ENCODE results near the gene ENOX1. TPM values are rescaled to one million over a fixed set of nuclear protein-coding genes. Genes with fewer than 3 reads are reported as not detected.

The ENOX1 gene
- total RNA-seq, 1 donor from 2014 or later: 1.1 TPM

DNA sequence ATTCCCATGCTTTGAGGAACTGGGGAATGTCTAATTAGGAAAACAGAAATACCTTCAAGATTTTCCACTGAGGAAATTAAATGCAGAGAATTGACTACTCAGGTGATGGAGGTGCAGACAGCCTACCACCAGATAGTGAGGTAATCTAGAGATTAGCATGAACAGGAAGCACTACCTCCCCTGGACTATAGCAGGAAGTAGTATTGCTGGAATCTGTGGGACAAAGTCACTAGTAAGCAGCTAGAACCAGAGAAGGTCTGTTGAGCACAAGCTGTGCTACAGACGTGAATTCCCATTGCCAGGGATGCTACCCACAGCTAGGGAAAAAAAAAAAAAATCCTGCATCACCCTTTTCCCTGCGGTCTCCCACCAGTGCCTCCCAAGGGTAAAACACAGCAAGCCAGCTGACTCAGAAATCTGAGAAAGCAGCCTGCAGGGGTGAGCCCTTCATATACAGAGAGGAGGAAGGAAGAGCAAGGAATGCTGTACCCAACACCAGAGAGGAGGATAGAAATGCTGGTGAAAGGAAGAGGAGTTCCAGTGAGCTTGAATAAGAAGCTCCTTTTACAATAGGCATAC is 10.2 kb downstream of the ENOX1 start:
- Mint-ChIP-seq H3K36me3 (no peaks in the 10 kb centered on the region), H3K4me1 (peaks cover 6% of the 10 kb centered on the region), H3K9me3 (no peaks in the 10 kb centered on the region), H3K27me3 (ENCODE audit: insufficient read depth, low read depth) (peaks cover 2% of the 10 kb centered on the region), H3K27ac (no peak overlapping the region), H3K4me3 (no peak overlapping the region)
- Histone ChIP-seq H3K36me3 (no peaks in the 10 kb centered on the region), H3K4me1 (peaks cover 13% of the 10 kb centered on the region), H3K4me2 (no peak overlapping the region), H3F3A (ENCODE audit: low read depth) (no peaks in the 10 kb centered on the region), H4K20me1 (ENCODE audit: low read depth) (no peaks in the 10 kb centered on the region), H2AFZ (replicated peaks) (peak overlapping the region; percentile 58), H3K9ac (no peak overlapping the region), H3K4me3 (no peak overlapping the region), H3K79me2 (ENCODE audit: low read depth) (no peaks in the 10 kb centered on the region), H3K27ac (no peak overlapping the region), H3K27me3 (no peaks in the 10 kb centered on the region), H3K9me3 (ENCODE audit: low read depth) (no peaks in the 10 kb centered on the region)
- TF ChIP-seq, protein P1, sequence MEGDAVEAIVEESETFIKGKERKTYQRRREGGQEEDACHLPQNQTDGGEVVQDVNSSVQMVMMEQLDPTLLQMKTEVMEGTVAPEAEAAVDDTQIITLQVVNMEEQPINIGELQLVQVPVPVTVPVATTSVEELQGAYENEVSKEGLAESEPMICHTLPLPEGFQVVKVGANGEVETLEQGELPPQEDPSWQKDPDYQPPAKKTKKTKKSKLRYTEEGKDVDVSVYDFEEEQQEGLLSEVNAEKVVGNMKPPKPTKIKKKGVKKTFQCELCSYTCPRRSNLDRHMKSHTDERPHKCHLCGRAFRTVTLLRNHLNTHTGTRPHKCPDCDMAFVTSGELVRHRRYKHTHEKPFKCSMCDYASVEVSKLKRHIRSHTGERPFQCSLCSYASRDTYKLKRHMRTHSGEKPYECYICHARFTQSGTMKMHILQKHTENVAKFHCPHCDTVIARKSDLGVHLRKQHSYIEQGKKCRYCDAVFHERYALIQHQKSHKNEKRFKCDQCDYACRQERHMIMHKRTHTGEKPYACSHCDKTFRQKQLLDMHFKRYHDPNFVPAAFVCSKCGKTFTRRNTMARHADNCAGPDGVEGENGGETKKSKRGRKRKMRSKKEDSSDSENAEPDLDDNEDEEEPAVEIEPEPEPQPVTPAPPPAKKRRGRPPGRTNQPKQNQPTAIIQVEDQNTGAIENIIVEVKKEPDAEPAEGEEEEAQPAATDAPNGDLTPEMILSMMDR (IDR thresholded peaks at IDR 0.05): no peak
- TF ChIP-seq EZH2 (IDR thresholded peaks at IDR 0.05): no peak
- DNase-seq (ENCODE audit: low spot score): peak; percentile 6

DNA sequence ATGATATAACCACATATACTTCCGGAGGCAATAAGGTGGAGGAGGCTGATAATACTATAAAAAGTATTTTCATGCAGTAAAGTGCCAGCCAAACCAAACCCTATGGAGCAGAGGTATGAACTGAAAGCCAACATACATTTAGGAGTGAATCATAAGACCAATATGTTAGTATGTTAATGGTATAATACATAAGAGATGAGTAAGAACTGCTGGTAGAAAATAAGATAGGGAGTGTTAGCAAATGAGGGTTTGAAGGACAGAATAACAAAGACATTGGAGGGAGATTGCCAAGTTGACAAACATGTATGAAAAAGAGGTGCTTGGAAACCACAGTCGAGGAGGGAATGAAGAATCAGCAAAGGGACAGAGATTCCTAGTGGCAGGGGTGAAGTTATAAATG is 10.8 kb downstream of the ENOX1 start:
- Mint-ChIP-seq H3K4me1 (peaks cover 6% of the 10 kb centered on the region), H3K36me3 (no peaks in the 10 kb centered on the region), H3K9me3 (no peaks in the 10 kb centered on the region), H3K27me3 (ENCODE audit: insufficient read depth, low read depth) (peaks cover 2% of the 10 kb centered on the region), H3K4me3 (no peak overlapping the region), H3K27ac (no peak overlapping the region)
- Histone ChIP-seq H3K9ac (no peak overlapping the region), H3K4me2 (no peak overlapping the region), H3K9me3 (ENCODE audit: low read depth) (no peaks in the 10 kb centered on the region), H3K27ac (no peak overlapping the region), H3K79me2 (ENCODE audit: low read depth) (no peaks in the 10 kb centered on the region), H3K36me3 (no peaks in the 10 kb centered on the region), H4K20me1 (ENCODE audit: low read depth) (no peaks in the 10 kb centered on the region), H3K27me3 (no peaks in the 10 kb centered on the region), H2AFZ (replicated peaks) (no peak overlapping the region), H3K4me3 (no peak overlapping the region), H3K4me1 (peaks cover 13% of the 10 kb centered on the region), H3F3A (ENCODE audit: low read depth) (no peaks in the 10 kb centered on the region)
- no peak for DNase-seq (ENCODE audit: low spot score)
- TF ChIP-seq EZH2 (IDR thresholded peaks at IDR 0.05): no peak
- TF ChIP-seq, protein P1 (IDR thresholded peaks at IDR 0.05): no peak
- TF ChIP-seq EZH2phosphoT487 (IDR thresholded peaks at IDR 0.05): no peak

DNA sequence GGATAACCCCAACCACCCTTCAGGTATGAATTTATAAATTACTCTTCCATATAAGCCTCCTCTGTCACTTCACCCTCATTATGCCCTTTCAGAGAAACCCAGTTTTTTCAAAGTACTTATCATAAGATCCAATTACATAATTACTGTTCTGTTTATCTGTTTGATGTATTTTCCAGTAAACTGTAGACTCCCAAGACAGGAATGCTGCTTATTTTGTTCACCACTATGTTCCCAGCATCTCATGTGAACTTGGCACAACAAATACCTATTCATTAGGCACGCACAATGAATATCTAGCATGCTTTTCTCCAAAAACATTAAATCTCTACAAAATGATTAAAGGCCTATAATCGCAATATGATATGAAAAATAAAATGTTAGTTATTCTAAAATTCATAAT is 13.2 kb downstream of the ENOX1 start:
- H3K9me3 Mint-ChIP-seq: no peaks in the 10 kb centered on the region
- H3K79me2 ChIP-seq (ENCODE audit: low read depth): no peaks in the 10 kb centered on the region

More for the DNA sequence above, 13.2 kb downstream of the ENOX1 start:
- Histone ChIP-seq H3K9me3 (ENCODE audit: low read depth) (no peaks in the 10 kb centered on the region), H3K27ac (no peak overlapping the region), H2AFZ (replicated peaks) (no peak overlapping the region), H3K9ac (no peak overlapping the region), H4K20me1 (ENCODE audit: low read depth) (no peaks in the 10 kb centered on the region), H3K27me3 (no peaks in the 10 kb centered on the region), H3K4me3 (no peak overlapping the region), H3K4me1 (peaks cover 13% of the 10 kb centered on the region), H3K4me2 (no peak overlapping the region), H3K36me3 (no peaks in the 10 kb centered on the region), H3F3A (ENCODE audit: low read depth) (no peaks in the 10 kb centered on the region)
- Mint-ChIP-seq H3K4me3 (no peak overlapping the region), H3K4me1 (peaks cover 6% of the 10 kb centered on the region), H3K27ac (no peak overlapping the region), H3K27me3 (ENCODE audit: insufficient read depth, low read depth) (no peaks in the 10 kb centered on the region), H3K36me3 (no peaks in the 10 kb centered on the region)
- no peak for TF ChIP-seq EZH2 (IDR thresholded peaks at IDR 0.05)
- no peak for TF ChIP-seq EZH2phosphoT487 (IDR thresholded peaks at IDR 0.05)
- TF ChIP-seq, protein P1 (IDR thresholded peaks at IDR 0.05): no peak
- no peak for DNase-seq (ENCODE audit: low spot score)
